ENCODE measurements around the gene HEBP1.

DNA sequence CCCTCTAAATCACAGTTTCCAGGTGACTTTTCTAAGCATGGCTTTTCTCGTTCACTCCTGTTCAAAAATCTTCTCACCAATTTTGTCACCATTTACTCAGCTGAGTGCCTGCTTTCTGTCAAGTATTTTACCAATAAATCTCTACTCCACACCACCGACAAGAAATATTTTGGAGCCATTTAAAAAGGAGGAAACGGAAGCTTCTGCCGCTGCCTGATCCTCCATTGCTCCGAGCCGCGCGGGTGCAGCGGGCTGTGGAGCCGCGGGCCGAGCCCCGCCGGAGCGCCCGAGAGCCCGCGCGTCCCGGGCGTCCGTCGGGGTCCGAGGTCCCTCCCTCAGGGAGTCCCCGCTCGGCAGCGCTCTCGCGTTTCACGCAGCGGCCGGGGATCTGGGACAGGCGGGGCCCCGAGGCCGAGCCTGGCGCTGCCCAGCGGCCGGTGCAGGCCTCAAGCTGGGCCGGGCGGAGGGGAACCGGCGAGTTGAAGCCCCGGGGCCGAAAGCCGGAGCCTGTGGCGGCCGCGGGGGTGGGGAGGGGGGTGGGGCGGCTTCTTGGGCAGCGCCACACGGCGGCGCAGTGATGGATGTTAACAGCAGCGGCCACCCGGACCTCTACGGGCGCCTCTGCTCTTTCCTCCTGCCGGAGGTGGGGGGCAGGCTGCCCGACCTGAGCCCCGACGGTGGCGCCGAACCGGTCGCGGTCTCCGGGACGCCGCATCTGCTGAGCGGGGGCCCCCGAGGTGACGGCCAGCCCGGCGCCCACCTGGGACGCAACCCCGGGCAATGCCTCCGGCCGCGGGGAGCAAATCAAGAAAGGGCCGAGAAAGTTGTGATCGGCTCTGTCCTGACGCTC lies 1.1 kb upstream of the HEBP1 start:
- TF ChIP-seq, protein P1, sequence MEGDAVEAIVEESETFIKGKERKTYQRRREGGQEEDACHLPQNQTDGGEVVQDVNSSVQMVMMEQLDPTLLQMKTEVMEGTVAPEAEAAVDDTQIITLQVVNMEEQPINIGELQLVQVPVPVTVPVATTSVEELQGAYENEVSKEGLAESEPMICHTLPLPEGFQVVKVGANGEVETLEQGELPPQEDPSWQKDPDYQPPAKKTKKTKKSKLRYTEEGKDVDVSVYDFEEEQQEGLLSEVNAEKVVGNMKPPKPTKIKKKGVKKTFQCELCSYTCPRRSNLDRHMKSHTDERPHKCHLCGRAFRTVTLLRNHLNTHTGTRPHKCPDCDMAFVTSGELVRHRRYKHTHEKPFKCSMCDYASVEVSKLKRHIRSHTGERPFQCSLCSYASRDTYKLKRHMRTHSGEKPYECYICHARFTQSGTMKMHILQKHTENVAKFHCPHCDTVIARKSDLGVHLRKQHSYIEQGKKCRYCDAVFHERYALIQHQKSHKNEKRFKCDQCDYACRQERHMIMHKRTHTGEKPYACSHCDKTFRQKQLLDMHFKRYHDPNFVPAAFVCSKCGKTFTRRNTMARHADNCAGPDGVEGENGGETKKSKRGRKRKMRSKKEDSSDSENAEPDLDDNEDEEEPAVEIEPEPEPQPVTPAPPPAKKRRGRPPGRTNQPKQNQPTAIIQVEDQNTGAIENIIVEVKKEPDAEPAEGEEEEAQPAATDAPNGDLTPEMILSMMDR (optimal IDR thresholded peaks at IDR 0.05 in 1 of 3, IDR thresholded peaks at IDR 0.05 in 1 of 3, conservative IDR thresholded peaks at IDR 0.05 in 1 of 3; ENCODE audit: extremely low read depth in 1 of 3, insufficient read depth in 2 of 3, low read length in 3 of 3): peak in 2 of 3 experiments; percentile 50 to 58
- no peak for TF ChIP-seq EZH2 (IDR thresholded peaks at IDR 0.05; ENCODE audit: low read length)
